CD1c-positive myeloid dendritic cell (primary cell): ENCODE data around the gene NBEA.

Experiments used
- DNase-seq: peaks from one replicate; pipeline ENCODE4 v3.0.0-alpha.2; 2016; ENCODE audit errors: extremely low spot score

Gene NBEA

GRCh38 chr13:35706721-35707120 lies 764.7 kb downstream of the NBEA start:
- no peak for DNase-seq

GRCh38 chr13:35711909-35712308 lies 769.8 kb downstream of the NBEA start:
- no peak for DNase-seq

- no peak for DNase-seq
These were observed 771.1 kb downstream of the NBEA start for GRCh38 chr13:35712907-35713761.

GRCh38 chr13:35714121-35714520 lies 772.1 kb downstream of the NBEA start:
- DNase-seq, result no peak

GRCh38 chr13:35714588-35715377 lies 772.7 kb downstream of the NBEA start:
- no peak for DNase-seq

- DNase-seq, result no peak
These were observed 774.1 kb downstream of the NBEA start for GRCh38 chr13:35716186-35716585.

GRCh38 chr13:35716729-35717128 lies 774.7 kb downstream of the NBEA start:
- no peak for DNase-seq

GRCh38 chr13:35718084-35718483 lies 776.0 kb downstream of the NBEA start:
- DNase-seq, result no peak

GRCh38 chr13:35720290-35720689 lies 778.2 kb downstream of the NBEA start:
- DNase-seq, result no peak

- DNase-seq, result peak; percentile 27
These were observed 778.9 kb downstream of the NBEA start for GRCh38 chr13:35720690-35721554.
